Testis (tissue), 3 donors: ENCODE measurements around the gene NECAB2. TPM values are rescaled to one million over a fixed set of nuclear protein-coding genes. Genes with fewer than 3 reads are reported as not detected.

Experiments
- DNase-seq: peaks from one replicate; pipeline ENCODE4 v3.0.0-alpha.2; 2019
- H3K27ac ChIP-seq, 2 donors: fragments of 200-600 bp; sonication (generic); one replicate each; pipeline ENCODE4 v1.5.1; 2019
- H3K27me3 ChIP-seq: fragments of 200-600 bp; sonication (generic); one replicate; pipeline ENCODE4 v1.5.1; 2019
- H3K36me3 ChIP-seq: fragments of 200-600 bp; sonication (generic); one replicate; pipeline ENCODE4 v1.5.1; 2017; ENCODE audit warnings: low read depth; ENCODE audit errors: missing control alignments
- H3K4me1 ChIP-seq: fragments of 200-600 bp; sonication (generic); one replicate; pipeline ENCODE4 v1.5.1; 2019
- H3K4me3 ChIP-seq, 2 donors: fragments of 200-600 bp; sonication (generic); one replicate each; pipeline ENCODE4 v1.5.1; 2017 to 2019
- H3K9me3 ChIP-seq: fragments of 200-600 bp; sonication (generic); one replicate; pipeline ENCODE4 v1.5.1; 2017
- POLR2A ChIP-seq: fragments of 450-650 bp; IDR thresholded peaks from one replicate; pipeline ENCODE4 v1.6.1; 2017; ENCODE audit warnings: antibody characterized with exemption, mild to moderate bottlenecking, moderate library complexity
- WGBS, 2 donors: methylation state at CpG; one replicate each; pipeline ENCODE4 v1.1.5; 2018; 5-methylcytosine and 5-hydroxymethylcytosine counted together
- intact Hi-C: fragments of 100-400 bp; cut with DNase I; formaldehyde crosslinking; loops from one replicate; pipeline ENCODE4 v1.15.1; 2023; ENCODE audit warnings: low total_unique reads
- polyA plus RNA-seq: library from polyadenylated mRNA; stranded (reverse); fragments of 350-450 nt; fragmentation: Illumina TruSeq; extraction: RNeasy Lipid Tissue Mini Kit (QIAGEN cat#74804); gene quantifications from one replicate; pipeline ENCODE4 v1.2.3, GENCODE V29; 2014; ENCODE audit warnings: low read depth, low replicate concordance; ENCODE audit not compliant: insufficient read depth
- total RNA-seq, 2 donors: library from RNA; depleted of rRNA; stranded (reverse); fragments of >200 nt; gene quantifications; one replicate each; pipeline ENCODE4 v1.2.3, GENCODE V29; 2016
- TF ChIP-seq, protein P1 (sequence below), 3 experiments: fragments of 450-650 bp in 2 of 3; fragments of 200-600 bp in 1 of 3; sonication (generic) in 1 of 3; IDR thresholded peaks; one replicate each; pipeline ENCODE4 v1.5.1; 2016 to 2019; ENCODE audit warnings: antibody characterized with exemption in 3 of 3, mild to moderate bottlenecking in 2 of 3, moderate library complexity in 1 of 3

NECAB2 gene
- total and polyA plus RNA-seq, 3 donors from 2014 or later, result 9.5 to 13.9 (median 12.9) TPM

DNA sequence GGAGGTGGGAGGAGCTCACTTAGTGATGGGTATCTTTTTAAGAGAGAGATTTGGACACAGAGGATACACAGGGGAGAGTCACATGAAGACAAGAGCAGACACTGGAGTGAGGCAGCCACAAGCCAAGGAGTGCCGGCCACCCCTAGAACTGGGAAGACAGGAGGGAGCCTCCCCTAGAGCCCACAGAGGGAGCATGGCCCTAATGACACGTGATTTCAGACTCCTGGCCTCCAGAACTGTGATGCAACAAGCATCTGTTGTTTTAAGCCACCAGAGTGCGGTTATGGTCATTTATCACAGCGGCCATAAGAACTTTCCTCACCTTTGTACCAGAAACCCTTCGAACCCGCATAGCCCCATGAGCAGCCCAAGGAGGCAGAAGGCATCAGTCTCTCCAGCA, 41.2 kb downstream of the NECAB2 start:
- 91 to 95% methylated on average over 6 of the region's 6 CpGs for WGBS, 2 donors
- H3K27ac ChIP-seq, result no peak overlapping the region
- no peak overlapping the region for H3K4me3 ChIP-seq
- H3K36me3 ChIP-seq, result no peaks in the 10 kb centered on the region
- no peak for DNase-seq
- TF ChIP-seq, protein P1, sequence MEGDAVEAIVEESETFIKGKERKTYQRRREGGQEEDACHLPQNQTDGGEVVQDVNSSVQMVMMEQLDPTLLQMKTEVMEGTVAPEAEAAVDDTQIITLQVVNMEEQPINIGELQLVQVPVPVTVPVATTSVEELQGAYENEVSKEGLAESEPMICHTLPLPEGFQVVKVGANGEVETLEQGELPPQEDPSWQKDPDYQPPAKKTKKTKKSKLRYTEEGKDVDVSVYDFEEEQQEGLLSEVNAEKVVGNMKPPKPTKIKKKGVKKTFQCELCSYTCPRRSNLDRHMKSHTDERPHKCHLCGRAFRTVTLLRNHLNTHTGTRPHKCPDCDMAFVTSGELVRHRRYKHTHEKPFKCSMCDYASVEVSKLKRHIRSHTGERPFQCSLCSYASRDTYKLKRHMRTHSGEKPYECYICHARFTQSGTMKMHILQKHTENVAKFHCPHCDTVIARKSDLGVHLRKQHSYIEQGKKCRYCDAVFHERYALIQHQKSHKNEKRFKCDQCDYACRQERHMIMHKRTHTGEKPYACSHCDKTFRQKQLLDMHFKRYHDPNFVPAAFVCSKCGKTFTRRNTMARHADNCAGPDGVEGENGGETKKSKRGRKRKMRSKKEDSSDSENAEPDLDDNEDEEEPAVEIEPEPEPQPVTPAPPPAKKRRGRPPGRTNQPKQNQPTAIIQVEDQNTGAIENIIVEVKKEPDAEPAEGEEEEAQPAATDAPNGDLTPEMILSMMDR (IDR thresholded peaks at IDR 0.05), result no peak
- no peak for TF ChIP-seq POLR2A
- H3K9me3 ChIP-seq, result no peaks in the 10 kb centered on the region
- intact Hi-C loops, result no loop called here
- no peaks in the 10 kb centered on the region for H3K4me1 ChIP-seq
- no peaks in the 10 kb centered on the region for H3K27me3 ChIP-seq

DNA sequence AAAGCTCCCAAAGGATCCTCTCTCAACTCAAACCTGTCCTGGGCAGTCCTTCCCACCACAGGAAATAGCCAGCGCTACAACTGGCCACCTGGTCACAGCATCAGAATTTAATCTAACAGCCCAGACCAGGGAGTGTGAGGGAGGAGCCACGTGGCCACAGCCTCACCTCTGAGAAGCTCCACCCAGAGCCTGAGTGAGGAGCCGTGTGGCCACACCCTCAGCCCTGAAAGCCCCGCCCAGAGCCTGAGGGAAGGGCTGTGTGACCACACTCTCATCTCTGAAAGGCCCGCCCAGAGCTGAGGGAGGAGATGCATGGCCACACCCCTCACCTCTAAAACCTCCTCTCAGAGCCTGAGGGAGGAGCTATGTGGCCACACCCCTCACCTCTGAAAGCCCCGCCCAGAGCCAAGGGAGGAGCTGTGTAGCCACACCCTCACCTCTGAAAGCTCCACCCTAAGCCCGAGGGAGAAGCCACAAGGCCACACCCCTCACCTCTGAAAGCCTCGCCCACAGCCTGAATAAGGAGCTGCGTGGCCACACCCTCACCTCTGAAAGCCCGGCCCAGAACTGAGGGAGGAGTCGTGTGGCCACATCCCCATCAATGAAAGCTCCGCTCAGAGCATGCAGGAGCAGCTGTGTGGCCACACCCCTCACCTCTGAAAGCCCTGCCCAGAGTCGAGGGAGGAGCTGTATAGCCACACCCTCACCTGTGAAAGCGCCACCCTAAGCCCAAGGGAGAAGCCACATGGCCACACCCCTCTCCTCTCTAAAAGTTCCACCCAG, 45.9 kb downstream of the NECAB2 start:
- Histone ChIP-seq H3K27me3 (no peaks in the 10 kb centered on the region), H3K36me3 (no peaks in the 10 kb centered on the region), H3K4me3 (no peak overlapping the region), H3K4me1 (no peaks in the 10 kb centered on the region), H3K9me3 (no peaks in the 10 kb centered on the region), H3K27ac (no peak overlapping the region)
- intact Hi-C loops, result no loop called here
- DNase-seq, result peak; percentile 81
- 11 to 21% methylated on average over 9 to 13 of the region's 14 CpGs for WGBS, 2 donors
- no peak for TF ChIP-seq POLR2A
- TF ChIP-seq, protein P1 (IDR thresholded peaks at IDR 0.05), result no peak

DNA sequence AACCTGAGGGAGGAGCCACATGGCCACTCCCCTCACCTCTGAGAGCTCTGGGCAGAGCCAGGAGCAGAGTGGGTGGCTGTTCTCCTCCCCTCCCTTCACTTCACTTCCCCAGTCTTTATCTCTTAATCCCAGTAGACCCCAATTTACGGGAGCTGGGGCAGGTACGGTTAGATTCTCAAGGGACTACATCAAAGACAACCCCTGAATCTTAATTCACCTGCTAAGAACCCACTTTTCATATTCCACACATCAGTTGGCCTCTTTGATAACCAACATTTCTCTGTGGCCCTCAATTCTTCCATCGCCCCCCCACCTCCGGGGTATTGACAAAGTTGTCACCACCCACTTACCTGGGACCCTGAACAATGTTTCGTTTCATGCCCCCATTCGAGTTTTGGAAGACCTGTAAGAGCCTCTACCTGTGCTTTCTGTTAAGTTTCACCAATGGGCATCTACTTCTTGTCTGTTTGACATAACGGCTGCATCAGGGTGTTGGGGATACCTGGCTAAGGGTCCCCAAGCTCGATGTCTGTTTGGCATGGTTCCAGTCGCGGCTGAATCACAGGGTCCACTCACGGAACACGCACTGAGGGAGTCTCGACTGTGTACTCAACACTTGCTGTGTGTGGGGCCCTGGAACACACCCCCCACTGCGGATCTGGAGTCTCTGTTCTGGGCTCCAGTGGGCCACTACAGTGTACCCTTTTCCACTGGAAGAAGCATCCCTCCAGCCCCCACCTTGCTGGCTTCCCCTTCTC, 46.7 kb downstream of the NECAB2 start:
- no peak overlapping the region for H3K4me3 ChIP-seq
- no peaks in the 10 kb centered on the region for H3K9me3 ChIP-seq
- no peak for DNase-seq
- intact Hi-C loops, result no loop called here
- no peak for TF ChIP-seq POLR2A
- TF ChIP-seq, protein P1 (IDR thresholded peaks at IDR 0.05), result no peak
- no peaks in the 10 kb centered on the region for H3K4me1 ChIP-seq
- H3K36me3 ChIP-seq, result no peaks in the 10 kb centered on the region
- H3K27me3 ChIP-seq, result no peaks in the 10 kb centered on the region
- WGBS, 2 donors, result 72 to 73% methylated on average over 13 to 14 of the region's 14 CpGs
- H3K27ac ChIP-seq, result no peak overlapping the region

DNA sequence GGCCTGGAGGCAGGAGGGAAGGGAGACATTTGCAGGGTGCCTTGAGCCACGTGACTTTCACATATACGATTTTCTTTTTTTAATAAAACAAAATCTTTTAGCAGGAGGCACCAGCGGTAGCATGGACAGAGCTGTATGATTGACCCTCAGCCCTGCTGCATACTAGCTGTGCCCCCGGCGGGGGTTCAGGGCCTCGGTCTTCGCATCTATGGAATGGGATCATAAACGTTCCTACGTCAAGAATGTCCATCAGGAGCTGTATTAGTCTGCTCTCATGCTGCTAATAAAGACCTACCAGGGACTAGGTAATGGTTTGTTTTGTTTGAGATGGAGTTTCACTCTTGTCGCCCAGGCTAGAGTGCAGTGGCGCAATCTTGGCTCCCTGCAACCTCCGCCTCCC, 47.4 kb downstream of the NECAB2 start:
- Histone ChIP-seq H3K36me3 (no peaks in the 10 kb centered on the region), H3K27ac (no peak overlapping the region), H3K27me3 (no peaks in the 10 kb centered on the region), H3K4me1 (no peaks in the 10 kb centered on the region), H3K9me3 (no peaks in the 10 kb centered on the region), H3K4me3 (no peak overlapping the region)
- 83 to 85% methylated on average over 12 of the region's 12 CpGs for WGBS, 2 donors
- no peak for DNase-seq
- intact Hi-C loops, result no loop called here
- TF ChIP-seq, protein P1 (IDR thresholded peaks at IDR 0.05), result no peak
- TF ChIP-seq POLR2A, result no peak
